Measurements from ENCODE around the gene GPX1. TPM values are rescaled to one million over a fixed set of nuclear protein-coding genes. Genes with fewer than 3 reads are reported as not detected.
"Not testable (repeated sequence)": the region's sequence is repeated elsewhere in the genome, so short reads cannot be mapped to it uniquely, and the experiment has no call there.

GPX1 gene
- total RNA-seq, result 10 to 100 TPM; 45.1 to 87.5 (median 73.8) TPM
- total RNA-seq (2013), result 53.7 TPM
- total RNA-seq, result 2.1 to 18.2 (median 6.3) reads per million in 29 experiments

DNA sequence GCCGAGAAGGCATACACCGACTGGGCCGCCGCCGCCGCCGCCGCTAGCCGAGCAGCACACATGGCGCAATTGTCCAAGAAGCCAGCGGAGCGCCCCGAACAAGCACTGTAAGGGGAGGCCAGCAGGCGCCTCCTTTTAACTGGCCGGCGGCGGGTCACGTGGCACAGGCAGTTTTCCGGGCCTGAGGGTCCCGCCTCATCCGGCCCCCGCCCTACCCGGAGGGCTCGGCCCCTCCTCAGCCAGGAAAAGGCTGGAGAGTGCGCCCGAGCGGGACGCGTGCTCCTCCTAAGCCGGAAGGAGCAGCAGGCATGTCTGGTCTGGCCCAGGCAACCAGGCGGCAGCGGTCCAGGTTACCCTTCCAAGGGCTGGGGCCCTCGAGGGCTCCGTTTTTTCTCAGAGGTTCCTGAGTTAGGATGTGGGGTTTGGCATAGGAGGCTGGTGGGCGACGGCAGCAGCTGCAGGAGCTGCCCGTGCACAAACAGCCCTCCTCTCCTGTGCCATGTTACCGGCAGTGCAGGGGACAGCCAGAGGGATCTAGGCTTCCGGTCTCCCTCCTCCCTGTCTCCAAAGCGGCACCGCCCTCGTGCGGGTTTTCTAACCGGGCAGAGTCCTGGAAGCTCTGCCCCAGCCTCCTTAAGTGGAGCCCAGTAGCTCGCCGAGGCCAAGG lies at the start of gene GPX1:
Gene GPX1, minus strand, starts transcription at position 137 of the 667 bp plus-strand sequence. Its CDS starts 75 bp downstream, at position 62.
- no peaks in the 10 kb centered on the region for H3K27me3 Mint-ChIP-seq
- H3K36me3 ChIP-seq (ENCODE audit: control insufficient read depth in 2 of 2, extremely low read depth in 1 of 2, insufficient read depth in 1 of 2, low read length in 1 of 2), result peaks cover 15 to 37% of the 10 kb centered on the region in 2 donors
- ATAC-seq (replicated peaks in 1 of 4) (peak; percentile 81 to 88 (median 87)), DNase-seq (peak; percentile 37 to 81 (median 55))
- H3K27me3 ChIP-seq (replicated peaks in 1 of 2; ENCODE audit: control insufficient read depth in 2 of 2, extremely low read depth in 1 of 2, insufficient read depth in 2 of 2, low read length in 1 of 2), result no peaks in the 10 kb centered on the region
- H3K27ac ChIP-seq (ENCODE audit: low read length), result peak within 1 kb of the TSS; percentile 78
- ChIA-PET CTCF (interaction anchor here in 1 of 2 donors (3.3 kb wide), 1 partner anchor 18 kb away, joined by 13 read pairs; the partner anchor contains the start of gene USP4), POLR2A (interaction anchor here (0.8 to 1.6 kb wide), 3 partner anchors 18 to 19 kb away, joined by 3 to 10 read pairs (median 4); partner anchors contain the start of gene USP4 (in 2 of the 2))
- WGBS (ENCODE audit: insufficient coverage), result 3% methylated on average over 30 of the region's 46 CpGs
- H3K9me3 Mint-ChIP-seq, result no peaks in the 10 kb centered on the region
- peaks cover 35% of the 10 kb centered on the region for H3K36me3 Mint-ChIP-seq
- peak within 1 kb of the TSS; percentile 87 to 98 (median 95) for H3K4me3 Mint-ChIP-seq
- H3K9me3 ChIP-seq, result no peaks in the 10 kb centered on the region
- H3K27ac Mint-ChIP-seq, result peak within 1 kb of the TSS; percentile 93 to 95
- H3K4me1 ChIP-seq (ENCODE audit: control insufficient read depth in 1 of 2, extremely low read depth in 1 of 2, insufficient read depth in 2 of 2, low read length in 2 of 2), result peaks cover 7 to 33% of the 10 kb centered on the region in 2 experiments
- H3K4me1 Mint-ChIP-seq, result peaks cover 28 to 38% (median 34%) of the 10 kb centered on the region in 3 donors
- peak within 1 kb of the TSS; percentile 64 to 77 for H3K4me3 ChIP-seq (ENCODE audit: control insufficient read depth in 1 of 2, extremely low read depth in 1 of 2, low read length in 1 of 2)

DNA sequence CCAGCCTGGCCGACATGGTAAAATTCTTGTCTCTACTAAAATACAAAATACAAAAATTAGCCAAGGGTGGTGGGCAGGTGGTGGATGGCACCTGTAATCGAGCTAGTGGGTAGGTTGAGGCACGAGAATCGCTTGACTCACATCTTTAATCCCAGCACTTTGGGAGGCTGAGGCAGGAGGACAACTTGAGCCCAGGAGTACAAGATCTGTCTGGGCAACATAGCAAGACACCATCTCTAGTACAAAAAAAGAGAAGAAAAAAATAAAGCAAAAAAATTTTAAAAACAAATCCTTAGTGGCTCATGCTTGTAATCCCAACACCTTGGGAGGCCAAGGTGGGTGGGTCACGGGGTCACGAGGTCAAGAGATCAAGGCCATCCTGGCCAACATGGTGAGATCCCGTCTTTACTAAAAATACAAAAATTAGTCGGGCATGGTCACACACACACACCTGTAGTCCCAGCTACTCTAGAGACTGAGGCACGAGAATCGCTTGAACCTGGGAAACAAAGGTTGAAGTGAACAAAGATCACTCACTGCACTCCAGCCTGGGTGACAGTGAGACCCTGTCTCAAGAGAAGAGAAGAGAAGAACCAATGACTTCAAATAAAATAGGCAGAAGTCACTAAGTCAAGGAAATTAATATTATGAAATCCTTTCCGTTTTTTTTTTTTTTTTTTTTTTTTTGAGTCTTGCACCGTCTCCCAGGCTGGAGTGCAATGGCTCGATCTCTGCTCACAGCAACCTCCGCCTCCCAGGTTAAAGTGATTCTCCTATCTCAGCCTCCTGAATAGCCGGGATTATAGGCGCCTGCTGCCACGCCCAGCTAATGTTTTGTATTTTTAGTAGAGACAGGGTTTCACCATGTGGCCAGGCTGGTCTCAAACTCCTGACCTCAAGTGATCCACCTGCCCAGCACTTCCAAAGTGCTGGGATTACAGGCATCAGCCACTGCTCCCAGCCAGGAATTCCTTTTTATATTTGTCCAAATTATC lies 48.7 kb upstream of the GPX1 start:
- Histone ChIP-seq H3K27ac (ENCODE audit: low read length) (peak overlapping the region; percentile 13), H3K9me3 (no peaks in the 10 kb centered on the region), H3K4me3 (ENCODE audit: control insufficient read depth in 1 of 2, extremely low read depth in 1 of 2, low read length in 1 of 2) (no peak overlapping the region), H3K4me1 (ENCODE audit: control insufficient read depth in 1 of 2, extremely low read depth in 1 of 2, insufficient read depth in 2 of 2, low read length in 2 of 2) (peaks cover 14 to 53% of the 10 kb centered on the region in 2 experiments), H3K36me3 (ENCODE audit: control insufficient read depth in 2 of 2, extremely low read depth in 1 of 2, insufficient read depth in 1 of 2, low read length in 1 of 2) (peaks cover 0 to 12% of the 10 kb centered on the region in 2 donors), H3K27me3 (replicated peaks in 1 of 2; ENCODE audit: control insufficient read depth in 2 of 2, extremely low read depth in 1 of 2, insufficient read depth in 2 of 2, low read length in 1 of 2) (no peaks in the 10 kb centered on the region)
- Mint-ChIP-seq H3K4me1 (peaks cover 62 to 64% (median 62%) of the 10 kb centered on the region in 3 donors), H3K4me3 (peak overlapping the region; percentile 25 to 52 (median 34)), H3K27ac (peak overlapping the region; percentile 73 to 82), H3K36me3 (peaks cover 5% of the 10 kb centered on the region), H3K27me3 (no peaks in the 10 kb centered on the region), H3K9me3 (no peaks in the 10 kb centered on the region)
- POLR2A ChIA-PET, result interaction anchor here in 1 of 2 donors (0.7 kb wide), 1 partner anchor 9 kb away, joined by 14 read pairs; no protein-coding TSS in a partner anchor
- CTCF ChIA-PET, result no interaction called here
- no peak for DNase-seq
- 94% methylated on average over 3 of the region's 17 CpGs for WGBS (ENCODE audit: insufficient coverage)
- ATAC-seq (replicated peaks in 1 of 4), result no peak

DNA sequence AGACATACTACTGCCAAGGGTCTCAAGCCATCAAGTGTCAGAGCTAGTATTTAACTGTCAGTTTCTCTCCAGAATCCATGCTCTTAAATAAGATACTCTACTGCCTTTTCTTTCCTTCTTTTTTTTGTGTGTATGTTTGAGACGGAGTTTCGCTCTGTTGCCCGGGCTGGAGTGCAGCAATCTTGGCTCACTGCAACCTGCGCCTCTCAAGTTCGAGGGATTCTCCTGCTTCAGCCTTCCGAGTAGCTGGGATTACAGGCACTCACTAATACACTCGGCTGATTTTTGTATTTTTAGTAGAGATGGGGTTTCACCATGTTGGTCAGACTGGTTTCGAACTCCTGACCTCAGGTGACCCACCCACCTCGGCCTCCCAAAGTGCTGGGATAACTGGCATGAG lies 47.4 kb upstream of the GPX1 start:
- ATAC-seq (replicated peaks in 1 of 4); H3K9me3 Mint-ChIP-seq; H3K9me3 ChIP-seq; DNase-seq; H3K4me3 ChIP-seq (ENCODE audit: control insufficient read depth in 1 of 2, extremely low read depth in 1 of 2, low read length in 1 of 2); POLR2A ChIA-PET; H3K4me3 Mint-ChIP-seq; H3K27ac ChIP-seq (ENCODE audit: low read length); H3K27me3 ChIP-seq (replicated peaks in 1 of 2; ENCODE audit: control insufficient read depth in 2 of 2, extremely low read depth in 1 of 2, insufficient read depth in 2 of 2, low read length in 1 of 2); H3K27me3 Mint-ChIP-seq: not testable (repeated sequence)
- CTCF ChIA-PET, result interaction anchor here (0.5 to 1.0 kb wide), 3 partner anchors 17 to 530 kb away, joined by 3 read pairs; partner anchors contain the start of gene USP4 (in 1 of the 2)
- Mint-ChIP-seq H3K27ac (peak overlapping the region; percentile 44 to 49), H3K36me3 (peaks cover 13% of the 10 kb centered on the region), H3K4me1 (peaks cover 69 to 72% (median 71%) of the 10 kb centered on the region in 3 donors)
- peaks cover 11 to 58% of the 10 kb centered on the region in 2 experiments for H3K4me1 ChIP-seq (ENCODE audit: control insufficient read depth in 1 of 2, extremely low read depth in 1 of 2, insufficient read depth in 2 of 2, low read length in 2 of 2)
- peaks cover 0 to 12% of the 10 kb centered on the region in 2 donors for H3K36me3 ChIP-seq (ENCODE audit: control insufficient read depth in 2 of 2, extremely low read depth in 1 of 2, insufficient read depth in 1 of 2, low read length in 1 of 2)
- WGBS (ENCODE audit: insufficient coverage), result no CpG with 5 or more reads among the region's 9 CpGs

DNA sequence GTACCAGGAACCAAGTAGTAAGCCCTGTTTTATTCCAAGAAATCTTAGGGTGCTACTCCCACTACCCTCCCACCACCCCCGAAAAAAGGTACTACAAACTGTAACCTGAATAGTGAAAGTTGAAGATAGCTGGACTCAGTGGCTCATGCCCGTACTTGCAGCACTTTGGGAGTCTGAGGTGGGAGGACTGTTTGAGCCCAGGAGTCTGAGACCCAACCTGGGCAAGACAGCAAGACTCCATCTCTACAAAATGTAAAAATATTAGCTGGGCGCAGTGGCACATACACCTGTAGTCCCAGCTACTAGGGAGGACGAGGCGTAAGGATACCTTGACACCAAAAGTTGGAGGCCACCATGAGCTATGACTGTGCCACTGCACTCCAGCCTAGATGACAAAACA lies 45.7 kb upstream of the GPX1 start:
- Histone ChIP-seq H3K9me3 (no peaks in the 10 kb centered on the region), H3K36me3 (ENCODE audit: control insufficient read depth in 2 of 2, extremely low read depth in 1 of 2, insufficient read depth in 1 of 2, low read length in 1 of 2) (peaks cover 0 to 12% of the 10 kb centered on the region in 2 donors), H3K27ac (ENCODE audit: low read length) (no peak overlapping the region), H3K27me3 (replicated peaks in 1 of 2; ENCODE audit: control insufficient read depth in 2 of 2, extremely low read depth in 1 of 2, insufficient read depth in 2 of 2, low read length in 1 of 2) (no peaks in the 10 kb centered on the region), H3K4me1 (ENCODE audit: control insufficient read depth in 1 of 2, extremely low read depth in 1 of 2, insufficient read depth in 2 of 2, low read length in 2 of 2) (peaks cover 0 to 51% of the 10 kb centered on the region in 2 experiments), H3K4me3 (ENCODE audit: control insufficient read depth in 1 of 2, extremely low read depth in 1 of 2, low read length in 1 of 2) (no peak overlapping the region)
- Mint-ChIP-seq H3K9me3 (no peaks in the 10 kb centered on the region), H3K4me1 (peaks cover 69 to 71% (median 71%) of the 10 kb centered on the region in 3 donors), H3K4me3 (no peak overlapping the region), H3K27ac (no peak overlapping the region), H3K36me3 (peaks cover 17% of the 10 kb centered on the region), H3K27me3 (no peaks in the 10 kb centered on the region)
- WGBS (ENCODE audit: insufficient coverage), result 90% methylated on average over 3 of the region's 5 CpGs
- ATAC-seq (replicated peaks in 1 of 4) (no peak), DNase-seq (no peak)
- ChIA-PET CTCF (interaction anchor here in 1 of 2 donors (0.6 kb wide), 1 partner anchor 53 kb away, joined by 4 read pairs; no protein-coding TSS in a partner anchor), POLR2A (interaction anchor here in 1 of 2 donors (0.6 kb wide), 2 partner anchors 374 to 1808 kb away, joined by 6 to 7 read pairs; no protein-coding TSS in a partner anchor)

DNA sequence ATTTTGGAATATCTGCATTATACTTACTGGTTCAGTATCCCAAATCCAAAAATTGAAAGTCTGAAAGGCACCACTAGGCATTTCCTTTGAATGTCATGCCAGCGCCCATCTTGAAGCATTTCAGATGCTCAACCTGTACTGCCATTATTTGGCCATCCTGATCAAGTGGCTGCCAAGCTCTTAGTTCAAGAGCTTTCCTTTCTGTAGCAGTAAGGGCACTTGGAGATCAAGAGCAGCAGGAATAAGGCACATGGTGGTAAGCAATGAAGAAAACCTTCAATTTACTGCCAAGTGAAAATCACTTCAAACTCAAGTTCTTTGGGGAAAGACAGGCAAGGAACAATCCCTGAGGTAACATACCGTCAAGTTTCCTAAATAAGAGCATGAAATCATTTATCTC lies 43.6 kb upstream of the GPX1 start:
- Histone ChIP-seq H3K36me3 (ENCODE audit: control insufficient read depth in 2 of 2, extremely low read depth in 1 of 2, insufficient read depth in 1 of 2, low read length in 1 of 2) (peaks cover under 1 to 18% of the 10 kb centered on the region in 2 donors), H3K9me3 (no peaks in the 10 kb centered on the region), H3K4me1 (ENCODE audit: control insufficient read depth in 1 of 2, extremely low read depth in 1 of 2, insufficient read depth in 2 of 2, low read length in 2 of 2) (peaks cover 1 to 51% of the 10 kb centered on the region in 2 experiments), H3K4me3 (ENCODE audit: control insufficient read depth in 1 of 2, extremely low read depth in 1 of 2, low read length in 1 of 2) (no peak overlapping the region), H3K27ac (ENCODE audit: low read length) (no peak overlapping the region), H3K27me3 (replicated peaks in 1 of 2; ENCODE audit: control insufficient read depth in 2 of 2, extremely low read depth in 1 of 2, insufficient read depth in 2 of 2, low read length in 1 of 2) (no peaks in the 10 kb centered on the region)
- POLR2A ChIA-PET, result interaction anchor here in 1 of 2 donors (1.0 kb wide), 1 partner anchor 61 kb away, joined by 5 read pairs; no protein-coding TSS in a partner anchor
- DNase-seq (no peak), ATAC-seq (replicated peaks in 1 of 4) (no peak)
- Mint-ChIP-seq H3K27me3 (no peaks in the 10 kb centered on the region), H3K27ac (peak overlapping the region in 1 of 2 donors; percentile 41), H3K4me1 (peaks cover 67 to 68% (median 67%) of the 10 kb centered on the region in 3 donors), H3K9me3 (no peaks in the 10 kb centered on the region), H3K36me3 (peaks cover 21% of the 10 kb centered on the region), H3K4me3 (no peak overlapping the region)
- WGBS (ENCODE audit: insufficient coverage), result 100% methylated on average over 1 of the region's 2 CpGs
- CTCF ChIA-PET, result interaction anchor here (0.6 to 1.8 kb wide), 3 partner anchors 14 to 147 kb away, joined by 3 to 5 read pairs (median 4); no protein-coding TSS in a partner anchor

Data from T-cell (primary cell).